Upper lobe of right lung (tissue), 1 donor: ENCODE data around the gene EPB41L2. TPM values are rescaled to one million over a fixed set of nuclear protein-coding genes. Genes with fewer than 3 reads are reported as not detected.
A peak's percentile ranks its signal among the peaks of the same experiment; 100 is the strongest.

Source experiments
- ATAC-seq: fragments of 200-7000 bp; cut with Tn5 transposase; one replicate; pipeline ENCODE4 v1.9.1; 2020; ENCODE audit warnings: mild to moderate bottlenecking, moderate library complexity
- DNase-seq: peaks from one replicate; pipeline ENCODE4 v3.0.0-alpha.2; 2020
- H3K27ac ChIP-seq: fragments of 200-600 bp; one replicate; pipeline ENCODE4 v1.8.0; 2022
- H3K27me3 ChIP-seq: fragments of 200-600 bp; one replicate; pipeline ENCODE4 v1.8.0; 2022; ENCODE audit warnings: mild to moderate bottlenecking
- H3K36me3 ChIP-seq: fragments of 200-600 bp; one replicate; pipeline ENCODE4 v1.8.0; 2022
- H3K4me1 ChIP-seq: fragments of 200-600 bp; one replicate; pipeline ENCODE4 v1.8.0; 2022
- H3K4me3 ChIP-seq: fragments of 200-600 bp; one replicate; pipeline ENCODE4 v1.8.0; 2022; ENCODE audit warnings: mild to moderate bottlenecking
- H3K9me3 ChIP-seq: fragments of 200-600 bp; one replicate; pipeline ENCODE4 v1.8.0; 2022
- CTCF ChIP-seq: fragments of 200-600 bp; IDR thresholded peaks from one replicate; pipeline ENCODE4 v1.8.0; 2022; ENCODE audit warnings: antibody characterized with exemption
- intact Hi-C: fragments of 100-400 bp; cut with DNase I; formaldehyde crosslinking; loops from one replicate; pipeline ENCODE4 v1.11.0; 2022
- total RNA-seq: library from RNA; stranded (reverse); fragmentation: NEBNext Ultra II Directional; extraction: Animal tissue kit (Norgen Biotek cat#: 25700); gene quantifications from one replicate; pipeline ENCODE4 v1.2.1, GENCODE V29; 2021
- donor health status: DM: no; HTN: yes; CAD: no; lungs with severe emphysema.

EPB41L2 gene
- total RNA-seq, 1 donor from 2014 or later = 174 TPM

GRCh38 chr6:130961148-130961547 is 101.9 kb downstream of the EPB41L2 start:
- TF ChIP-seq CTCF = no peak
- Histone ChIP-seq H3K9me3 (no peaks in the 10 kb centered on the region), H3K4me3 (no peak overlapping the region), H3K27ac (no peak overlapping the region), H3K4me1 (peaks cover 20% of the 10 kb centered on the region), H3K27me3 (no peaks in the 10 kb centered on the region), H3K36me3 (no peaks in the 10 kb centered on the region)
- intact Hi-C loops = no loop called here
- DNase-seq (no peak), ATAC-seq (no peak)

GRCh38 chr6:130959951-130960350 is 103.1 kb downstream of the EPB41L2 start:
- Histone ChIP-seq H3K27me3 (no peaks in the 10 kb centered on the region), H3K4me1 (peaks cover 8% of the 10 kb centered on the region), H3K36me3 (peaks cover under 1% of the 10 kb centered on the region), H3K27ac (no peak overlapping the region), H3K4me3 (no peak overlapping the region), H3K9me3 (no peaks in the 10 kb centered on the region)
- no peak for ATAC-seq
- no peak for DNase-seq
- TF ChIP-seq CTCF = no peak
- intact Hi-C loops = no loop called here

GRCh38 chr6:130958468-130958867 is 104.6 kb downstream of the EPB41L2 start:
- peaks cover 5% of the 10 kb centered on the region for H3K36me3 ChIP-seq
- TF ChIP-seq CTCF = no peak
- no peaks in the 10 kb centered on the region for H3K27me3 ChIP-seq
- H3K4me3 ChIP-seq = no peak overlapping the region
- no peaks in the 10 kb centered on the region for H3K4me1 ChIP-seq
- no peaks in the 10 kb centered on the region for H3K9me3 ChIP-seq
- H3K27ac ChIP-seq = no peak overlapping the region
- no peak for DNase-seq
- no peak for ATAC-seq
- intact Hi-C loops = no loop called here

- H3K36me3 ChIP-seq = peaks cover 5% of the 10 kb centered on the region
- no peaks in the 10 kb centered on the region for H3K9me3 ChIP-seq
- no peak for DNase-seq
- H3K27me3 ChIP-seq = no peaks in the 10 kb centered on the region
- H3K4me1 ChIP-seq = no peaks in the 10 kb centered on the region
- TF ChIP-seq CTCF = no peak
- no peak for ATAC-seq
- H3K4me3 ChIP-seq = no peak overlapping the region
- no peak overlapping the region for H3K27ac ChIP-seq
- intact Hi-C loops = no loop called here
Observed at GRCh38 chr6:130955755-130956154, 107.3 kb downstream of the EPB41L2 start.

GRCh38 chr6:130949553-130949952 is 113.5 kb downstream of the EPB41L2 start:
- peaks cover 6% of the 10 kb centered on the region for H3K4me1 ChIP-seq
- H3K4me3 ChIP-seq = no peak overlapping the region
- no peaks in the 10 kb centered on the region for H3K27me3 ChIP-seq
- no peak overlapping the region for H3K27ac ChIP-seq
- peaks cover under 1% of the 10 kb centered on the region for H3K36me3 ChIP-seq
- no peaks in the 10 kb centered on the region for H3K9me3 ChIP-seq
- intact Hi-C loops = no loop called here
- TF ChIP-seq CTCF = no peak
- DNase-seq = no peak
- ATAC-seq = no peak

GRCh38 chr6:130947464-130947863 is 115.6 kb downstream of the EPB41L2 start:
- Histone ChIP-seq H3K4me1 (peaks cover 6% of the 10 kb centered on the region), H3K36me3 (no peaks in the 10 kb centered on the region), H3K27ac (no peak overlapping the region), H3K27me3 (no peaks in the 10 kb centered on the region), H3K9me3 (no peaks in the 10 kb centered on the region), H3K4me3 (no peak overlapping the region)
- DNase-seq (no peak), ATAC-seq (peak; percentile 56)
- no peak for TF ChIP-seq CTCF
- intact Hi-C loops = no loop called here
